ENCODE measurements around the gene YIPF1.

YIPF1 gene

GRCh38 chr1:53851571-53852285 lies 37.9 kb downstream of the YIPF1 start:
- H3K9ac ChIP-seq (ENCODE audit: low read length), result no peak overlapping the region
- H3K79me2 ChIP-seq (ENCODE audit: low read length), result no peaks in the 10 kb centered on the region
- no peaks in the 10 kb centered on the region for H3F3A ChIP-seq (ENCODE audit: insufficient read depth, low read length)
- H3K9me3 ChIP-seq (replicated peaks; ENCODE audit: insufficient read depth, low read length), result no peaks in the 10 kb centered on the region
- H3K36me3 ChIP-seq (replicated peaks; ENCODE audit: insufficient read depth, low read length), result no peaks in the 10 kb centered on the region
- TF ChIP-seq EZH2phosphoT487 (IDR thresholded peaks at IDR 0.05; ENCODE audit: low read length) (no peak), EZH2 (optimal IDR thresholded peaks at IDR 0.05; ENCODE audit: low read depth, low read length) (no peak)
- TF ChIP-seq, protein P1, sequence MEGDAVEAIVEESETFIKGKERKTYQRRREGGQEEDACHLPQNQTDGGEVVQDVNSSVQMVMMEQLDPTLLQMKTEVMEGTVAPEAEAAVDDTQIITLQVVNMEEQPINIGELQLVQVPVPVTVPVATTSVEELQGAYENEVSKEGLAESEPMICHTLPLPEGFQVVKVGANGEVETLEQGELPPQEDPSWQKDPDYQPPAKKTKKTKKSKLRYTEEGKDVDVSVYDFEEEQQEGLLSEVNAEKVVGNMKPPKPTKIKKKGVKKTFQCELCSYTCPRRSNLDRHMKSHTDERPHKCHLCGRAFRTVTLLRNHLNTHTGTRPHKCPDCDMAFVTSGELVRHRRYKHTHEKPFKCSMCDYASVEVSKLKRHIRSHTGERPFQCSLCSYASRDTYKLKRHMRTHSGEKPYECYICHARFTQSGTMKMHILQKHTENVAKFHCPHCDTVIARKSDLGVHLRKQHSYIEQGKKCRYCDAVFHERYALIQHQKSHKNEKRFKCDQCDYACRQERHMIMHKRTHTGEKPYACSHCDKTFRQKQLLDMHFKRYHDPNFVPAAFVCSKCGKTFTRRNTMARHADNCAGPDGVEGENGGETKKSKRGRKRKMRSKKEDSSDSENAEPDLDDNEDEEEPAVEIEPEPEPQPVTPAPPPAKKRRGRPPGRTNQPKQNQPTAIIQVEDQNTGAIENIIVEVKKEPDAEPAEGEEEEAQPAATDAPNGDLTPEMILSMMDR (IDR thresholded peaks at IDR 0.05; ENCODE audit: low read length), result no peak
- no peak overlapping the region for H2AFZ ChIP-seq (ENCODE audit: low read length)
- no peaks in the 10 kb centered on the region for H3K4me1 ChIP-seq (ENCODE audit: low read length)
- no peaks in the 10 kb centered on the region for H4K20me1 ChIP-seq (ENCODE audit: insufficient read depth, low read length)
- no peak overlapping the region for H3K27ac ChIP-seq (ENCODE audit: low read length)
- H3K4me2 ChIP-seq (ENCODE audit: low read depth, low read length), result no peak overlapping the region
- no peaks in the 10 kb centered on the region for H3K9me2 ChIP-seq (replicated peaks; ENCODE audit: insufficient read depth, low read length)
- H3K4me3 ChIP-seq (ENCODE audit: low read length), result no peak overlapping the region
- DNase-seq, result no peak
- no peaks in the 10 kb centered on the region for H3K27me3 ChIP-seq (replicated peaks; ENCODE audit: insufficient read depth, low read length)

- Histone ChIP-seq H3K27ac (ENCODE audit: low read length) (no peak overlapping the region), H3K9ac (ENCODE audit: low read length) (no peak overlapping the region), H3F3A (ENCODE audit: insufficient read depth, low read length) (no peaks in the 10 kb centered on the region), H3K27me3 (replicated peaks; ENCODE audit: insufficient read depth, low read length) (no peaks in the 10 kb centered on the region), H3K36me3 (replicated peaks; ENCODE audit: insufficient read depth, low read length) (no peaks in the 10 kb centered on the region), H3K4me2 (ENCODE audit: low read depth, low read length) (no peak overlapping the region), H3K79me2 (ENCODE audit: low read length) (no peaks in the 10 kb centered on the region), H4K20me1 (ENCODE audit: insufficient read depth, low read length) (no peaks in the 10 kb centered on the region), H2AFZ (ENCODE audit: low read length) (no peak overlapping the region), H3K4me1 (ENCODE audit: low read length) (no peaks in the 10 kb centered on the region), H3K9me2 (replicated peaks; ENCODE audit: insufficient read depth, low read length) (no peaks in the 10 kb centered on the region), H3K9me3 (replicated peaks; ENCODE audit: insufficient read depth, low read length) (no peaks in the 10 kb centered on the region), H3K4me3 (ENCODE audit: low read length) (no peak overlapping the region)
- TF ChIP-seq EZH2phosphoT487 (IDR thresholded peaks at IDR 0.05; ENCODE audit: low read length) (no peak), EZH2 (optimal IDR thresholded peaks at IDR 0.05; ENCODE audit: low read depth, low read length) (no peak)
- TF ChIP-seq, protein P1 (IDR thresholded peaks at IDR 0.05; ENCODE audit: low read length), result no peak
- DNase-seq, result no peak
Observed at GRCh38 chr1:53850082-53850673, 39.4 kb downstream of the YIPF1 start.

- Histone ChIP-seq H3K27me3 (replicated peaks; ENCODE audit: insufficient read depth, low read length) (no peaks in the 10 kb centered on the region), H3K9me2 (replicated peaks; ENCODE audit: insufficient read depth, low read length) (no peaks in the 10 kb centered on the region), H3K4me2 (ENCODE audit: low read depth, low read length) (no peak overlapping the region), H3K9me3 (replicated peaks; ENCODE audit: insufficient read depth, low read length) (no peaks in the 10 kb centered on the region), H2AFZ (ENCODE audit: low read length) (no peak overlapping the region), H3F3A (ENCODE audit: insufficient read depth, low read length) (no peaks in the 10 kb centered on the region), H3K4me3 (ENCODE audit: low read length) (no peak overlapping the region), H3K79me2 (ENCODE audit: low read length) (no peaks in the 10 kb centered on the region), H3K4me1 (ENCODE audit: low read length) (no peaks in the 10 kb centered on the region), H3K36me3 (replicated peaks; ENCODE audit: insufficient read depth, low read length) (no peaks in the 10 kb centered on the region), H4K20me1 (ENCODE audit: insufficient read depth, low read length) (no peaks in the 10 kb centered on the region), H3K27ac (ENCODE audit: low read length) (no peak overlapping the region), H3K9ac (ENCODE audit: low read length) (no peak overlapping the region)
- DNase-seq, result no peak
- no peak for TF ChIP-seq EZH2phosphoT487 (IDR thresholded peaks at IDR 0.05; ENCODE audit: low read length)
- TF ChIP-seq, protein P1 (IDR thresholded peaks at IDR 0.05; ENCODE audit: low read length), result no peak
- TF ChIP-seq EZH2 (optimal IDR thresholded peaks at IDR 0.05; ENCODE audit: low read depth, low read length), result no peak
Observed at GRCh38 chr1:53847980-53848379, 41.6 kb downstream of the YIPF1 start.
